ENCODE measurements around the gene GRWD1.

The GRWD1 gene

GRCh38 chr19:48424694-48425219, 21.0 kb upstream of the GRWD1 start:
- H3K4me2 ChIP-seq (ENCODE audit: low read length): peak overlapping the region; percentile 4; the same call in 1 of the 2 replicates
- no peaks in the 10 kb centered on the region for H3K79me2 ChIP-seq (ENCODE audit: insufficient read depth, low read length)
- H2AFZ ChIP-seq (ENCODE audit: low read length): no peak overlapping the region
- peaks cover 7% of the 10 kb centered on the region for H3K4me1 ChIP-seq (ENCODE audit: insufficient read depth, low read length, severe bottlenecking)
- H3K9me2 ChIP-seq (ENCODE audit: low read depth, low read length): no peaks in the 10 kb centered on the region
- TF ChIP-seq EZH2 (IDR thresholded peaks at IDR 0.05; ENCODE audit: borderline replicate concordance, low read length) (no peak), CTCF (IDR thresholded peaks at IDR 0.05; ENCODE audit: low read length) (no peak)
- no peaks in the 10 kb centered on the region for H3K36me3 ChIP-seq (ENCODE audit: insufficient read depth, low read length)
- H3K9ac ChIP-seq (ENCODE audit: low read length): no peak overlapping the region
- H3K27me3 ChIP-seq (ENCODE audit: insufficient read depth, low read length): no peaks in the 10 kb centered on the region
- H3K27ac ChIP-seq (ENCODE audit: low read depth, low read length, poor library complexity, severe bottlenecking): peak overlapping the region; percentile 2
- no peak overlapping the region for H3K4me3 ChIP-seq (ENCODE audit: low read depth, low read length, poor library complexity, severe bottlenecking)
- H3K9me3 ChIP-seq (ENCODE audit: low read length): no peaks in the 10 kb centered on the region
- H4K20me1 ChIP-seq (ENCODE audit: insufficient read depth, low read length): no peaks in the 10 kb centered on the region
- H3F3A ChIP-seq (ENCODE audit: insufficient read depth, low read length): no peaks in the 10 kb centered on the region

DNA sequence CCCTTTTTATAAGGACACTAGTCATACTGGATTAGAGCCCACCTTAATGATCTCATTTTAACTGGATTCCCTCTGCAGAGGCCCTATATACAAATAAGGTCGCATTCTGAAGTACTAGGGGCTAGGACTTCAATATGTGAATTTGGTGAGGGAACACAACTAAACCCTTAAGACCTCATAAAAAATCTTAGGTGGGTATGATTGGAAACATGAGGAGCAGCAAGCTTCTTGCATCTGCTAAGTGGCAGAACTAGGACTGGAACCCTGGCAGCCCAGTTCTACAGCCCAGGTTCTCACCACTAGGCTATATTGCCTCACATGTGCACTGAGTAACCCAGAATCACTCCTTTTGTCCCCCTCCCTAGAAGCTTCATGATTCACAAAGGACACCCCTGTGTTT, 17.1 kb upstream of the GRWD1 start:
- H2AFZ ChIP-seq (ENCODE audit: low read length): no peak overlapping the region
- no peaks in the 10 kb centered on the region; the same call in 1 of the 2 replicates for H3K36me3 ChIP-seq (ENCODE audit: insufficient read depth, low read length)
- H3K4me3 ChIP-seq (ENCODE audit: low read depth, low read length, poor library complexity, severe bottlenecking): no peak overlapping the region
- H3K9ac ChIP-seq (ENCODE audit: low read length): no peak overlapping the region
- no peaks in the 10 kb centered on the region for H3K27me3 ChIP-seq (ENCODE audit: insufficient read depth, low read length)
- no peaks in the 10 kb centered on the region for H3K9me2 ChIP-seq (ENCODE audit: low read depth, low read length)
- TF ChIP-seq CTCF (IDR thresholded peaks at IDR 0.05; ENCODE audit: low read length) (no peak), EZH2 (IDR thresholded peaks at IDR 0.05; ENCODE audit: borderline replicate concordance, low read length) (no peak)
- H3K9me3 ChIP-seq (ENCODE audit: low read length): no peaks in the 10 kb centered on the region
- no peak overlapping the region for H3K27ac ChIP-seq (ENCODE audit: low read depth, low read length, poor library complexity, severe bottlenecking)
- no peaks in the 10 kb centered on the region for H3F3A ChIP-seq (ENCODE audit: insufficient read depth, low read length)
- H3K4me2 ChIP-seq (ENCODE audit: low read length): no peak overlapping the region
- H4K20me1 ChIP-seq (ENCODE audit: insufficient read depth, low read length): no peaks in the 10 kb centered on the region
- H3K79me2 ChIP-seq (ENCODE audit: insufficient read depth, low read length): no peaks in the 10 kb centered on the region
- H3K4me1 ChIP-seq (ENCODE audit: insufficient read depth, low read length, severe bottlenecking): peaks cover 11% of the 10 kb centered on the region

DNA sequence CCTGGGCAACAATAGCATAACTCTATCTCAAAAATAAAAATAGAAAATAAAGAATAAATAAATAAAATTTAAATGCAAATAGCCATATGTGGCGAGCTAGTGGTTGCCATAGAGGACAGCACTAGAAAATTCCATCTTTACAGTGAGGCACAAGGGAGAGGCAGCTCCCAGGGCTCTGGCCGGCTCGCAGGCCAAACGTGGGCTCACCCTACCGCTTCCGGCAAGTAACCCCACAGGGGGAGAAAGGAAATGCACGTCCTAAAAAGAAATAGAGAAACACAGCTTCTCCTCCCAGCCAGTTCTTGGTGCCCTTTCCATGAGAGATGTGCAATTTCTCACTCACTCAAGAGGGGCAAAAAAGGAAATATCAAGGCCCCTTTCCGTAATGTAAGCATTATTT, 12.4 kb upstream of the GRWD1 start:
- H3K27ac ChIP-seq (ENCODE audit: low read depth, low read length, poor library complexity, severe bottlenecking): no peak overlapping the region
- H3K9me2 ChIP-seq (ENCODE audit: low read depth, low read length): no peaks in the 10 kb centered on the region

More for the DNA sequence above, 12.4 kb upstream of the GRWD1 start:
- no peaks in the 10 kb centered on the region for H3K27me3 ChIP-seq (ENCODE audit: insufficient read depth, low read length)
- no peak overlapping the region; the same call in 1 of the 2 replicates for H3K4me2 ChIP-seq (ENCODE audit: low read length)
- H3K9me3 ChIP-seq (ENCODE audit: low read length): no peaks in the 10 kb centered on the region
- no peak for TF ChIP-seq EZH2 (IDR thresholded peaks at IDR 0.05; ENCODE audit: borderline replicate concordance, low read length)
- no peak for TF ChIP-seq CTCF (IDR thresholded peaks at IDR 0.05; ENCODE audit: low read length)
- H3K9ac ChIP-seq (ENCODE audit: low read length): no peak overlapping the region
- H3K79me2 ChIP-seq (ENCODE audit: insufficient read depth, low read length): no peaks in the 10 kb centered on the region
- H3F3A ChIP-seq (ENCODE audit: insufficient read depth, low read length): no peaks in the 10 kb centered on the region
- no peak overlapping the region for H2AFZ ChIP-seq (ENCODE audit: low read length)
- no peaks in the 10 kb centered on the region for H4K20me1 ChIP-seq (ENCODE audit: insufficient read depth, low read length)
- H3K36me3 ChIP-seq (ENCODE audit: insufficient read depth, low read length): no peaks in the 10 kb centered on the region; the same call in 1 of the 2 replicates
- H3K4me1 ChIP-seq (ENCODE audit: insufficient read depth, low read length, severe bottlenecking): peaks cover 5% of the 10 kb centered on the region
- H3K4me3 ChIP-seq (ENCODE audit: low read depth, low read length, poor library complexity, severe bottlenecking): no peak overlapping the region
